ENCODE results near the gene ADCY6.

GRCh38 chr12:48771588-48772112 is 17.2 kb downstream of the ADCY6 start:
- no peak for TF ChIP-seq CTCF (IDR thresholded peaks at IDR 0.05)
- no peak for TF ChIP-seq POLR2AphosphoS5 (IDR thresholded peaks at IDR 0.05; ENCODE audit: low read depth, low read length)
- TF ChIP-seq REST (IDR thresholded peaks at IDR 0.05; ENCODE audit: insufficient read depth in 1 of 2, low read depth in 2 of 2, low read length in 1 of 2), result no peak
- no peak for TF ChIP-seq TCF7L2 (IDR thresholded peaks at IDR 0.05; ENCODE audit: low read depth, low read length)
- no peak for TF ChIP-seq SIN3A (IDR thresholded peaks at IDR 0.05; ENCODE audit: borderline replicate concordance, insufficient read depth, low read depth, low read length)
